ENCODE results near the gene RAB4B.

The RAB4B gene

DNA sequence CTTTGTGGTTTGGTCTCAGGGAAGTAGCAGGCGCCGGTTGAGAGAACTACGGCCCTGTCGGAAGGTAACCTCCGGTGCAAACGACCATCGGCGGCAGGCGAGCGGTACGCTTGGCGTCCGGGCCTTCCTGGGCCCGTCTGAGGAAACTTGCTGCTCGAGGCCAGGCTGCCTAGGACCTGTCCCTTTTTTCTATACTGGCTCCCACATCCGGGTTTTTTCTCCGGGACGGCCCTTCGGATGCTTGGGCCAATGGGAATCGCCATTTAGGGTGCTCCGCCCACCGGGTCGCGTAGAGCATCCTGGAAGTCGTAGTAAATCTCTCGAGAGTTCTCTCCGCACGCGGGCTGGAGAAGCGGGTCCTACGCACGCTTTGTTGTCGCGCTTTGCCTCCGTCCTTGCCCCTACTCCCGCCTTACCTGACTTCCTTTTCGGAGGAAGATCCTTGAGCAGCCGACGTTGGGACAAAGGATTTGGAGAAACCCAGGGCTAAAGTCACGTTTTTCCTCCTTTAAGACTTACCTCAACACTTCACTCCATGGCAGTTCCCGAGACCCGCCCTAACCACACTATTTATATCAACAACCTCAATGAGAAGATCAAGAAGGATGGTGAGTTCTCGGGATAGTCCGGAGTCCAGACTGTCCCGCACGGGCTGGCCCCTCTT lies 27.0 kb upstream of the RAB4B start, which contains the start of gene SNRPA:
Gene SNRPA (plus strand): TSS at position 330 of the 664 bp plus-strand sequence. CDS start 206 bp downstream, at position 536.
- H3K36me3 ChIP-seq (ENCODE audit: control insufficient read depth, insufficient read depth, low read length), result peaks cover 14% of the 10 kb centered on the region
- WGBS, 2 experiments, result 0% methylated on average over 46 of the region's 46 CpGs
- H3K4me1 ChIP-seq (ENCODE audit: control insufficient read depth, insufficient read depth, low read length), result peaks cover 15% of the 10 kb centered on the region
- H3K27ac ChIP-seq (ENCODE audit: insufficient read depth, low read depth, low read length, poor library complexity, severe bottlenecking), result peak within 1 kb of the TSS; percentile 88
- H3K9me3 ChIP-seq (ENCODE audit: control insufficient read depth, low read length), result no peaks in the 10 kb centered on the region
- H3K4me3 ChIP-seq (ENCODE audit: insufficient read depth, low read depth, low read length), result peak within 1 kb of the TSS; percentile 94
- H3K27me3 ChIP-seq (ENCODE audit: control insufficient read depth, insufficient read depth, low read length, poor library complexity, severe bottlenecking), result no peaks in the 10 kb centered on the region

DNA sequence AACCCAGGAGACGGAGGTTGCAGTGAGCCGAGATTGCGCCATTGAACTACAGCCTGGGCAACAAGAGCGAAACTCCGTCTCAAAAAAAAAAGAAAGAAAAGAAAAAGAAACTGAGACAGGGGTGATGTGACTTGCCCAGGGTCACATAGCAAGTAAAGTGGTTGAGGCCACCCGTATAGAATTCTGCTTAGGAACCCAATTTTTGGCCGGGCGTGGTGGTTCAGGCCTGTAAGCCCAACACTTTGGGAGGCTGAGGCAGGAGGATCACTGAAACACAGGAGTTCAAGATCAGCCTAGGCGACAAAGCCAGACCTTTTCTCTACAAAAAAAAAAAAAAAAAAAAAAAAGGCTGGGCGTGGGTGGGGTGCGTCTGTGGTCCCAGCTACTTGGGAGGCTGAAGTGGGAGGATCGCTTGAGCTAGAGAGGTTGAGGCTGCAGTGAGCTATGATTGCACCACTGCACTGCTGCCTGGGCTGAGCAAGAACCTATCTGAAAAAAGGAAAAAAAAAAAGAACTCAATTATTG lies 25.7 kb upstream of the RAB4B start:
- WGBS, 2 experiments, result 77 to 78% methylated on average over 11 to 12 of the region's 12 CpGs
- H3K27ac ChIP-seq (ENCODE audit: insufficient read depth, low read depth, low read length, poor library complexity, severe bottlenecking), result no peak overlapping the region
- peaks cover 15% of the 10 kb centered on the region for H3K4me1 ChIP-seq (ENCODE audit: control insufficient read depth, insufficient read depth, low read length)
- H3K27me3 ChIP-seq (ENCODE audit: control insufficient read depth, insufficient read depth, low read length, poor library complexity, severe bottlenecking), result no peaks in the 10 kb centered on the region
- H3K36me3 ChIP-seq (ENCODE audit: control insufficient read depth, insufficient read depth, low read length), result peaks cover 20% of the 10 kb centered on the region
- no peaks in the 10 kb centered on the region for H3K9me3 ChIP-seq (ENCODE audit: control insufficient read depth, low read length)
- peak overlapping the region; percentile 94 for H3K4me3 ChIP-seq (ENCODE audit: insufficient read depth, low read depth, low read length)

DNA sequence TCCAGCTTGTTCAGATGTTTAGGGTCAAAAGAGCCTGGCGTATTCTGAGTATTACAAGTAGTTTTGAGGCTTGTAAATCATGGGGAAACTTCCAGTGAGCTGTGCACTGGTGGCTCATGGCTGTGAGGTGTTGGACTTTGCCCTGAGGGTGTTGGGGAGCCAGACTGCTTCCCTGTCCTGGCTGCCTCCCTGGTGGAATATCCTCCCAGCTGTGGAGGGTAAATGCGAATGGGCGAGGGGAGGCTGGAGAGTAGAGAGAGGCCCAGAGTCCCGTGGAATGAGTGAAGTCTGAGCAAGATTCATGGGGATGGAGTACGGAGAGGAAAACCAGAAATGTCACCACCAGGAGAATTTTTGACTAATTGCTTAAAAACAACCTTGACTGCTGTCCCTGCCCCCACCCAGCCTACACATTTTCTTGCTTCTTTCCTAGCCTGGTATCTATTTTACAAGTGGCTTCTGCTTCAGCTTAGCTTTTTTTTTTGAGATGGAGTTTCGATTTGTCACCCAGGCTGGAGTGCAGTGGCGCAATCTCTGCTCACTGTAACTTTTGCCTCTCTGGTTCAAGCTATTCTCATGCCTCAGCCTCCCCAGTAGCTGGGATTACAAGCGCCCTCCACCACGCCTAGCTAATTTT lies 23.3 kb upstream of the RAB4B start:
- H3K4me3 ChIP-seq (ENCODE audit: insufficient read depth, low read depth, low read length), result no peak overlapping the region
- H3K4me1 ChIP-seq (ENCODE audit: control insufficient read depth, insufficient read depth, low read length), result peaks cover 7% of the 10 kb centered on the region
- no peak overlapping the region for H3K27ac ChIP-seq (ENCODE audit: insufficient read depth, low read depth, low read length, poor library complexity, severe bottlenecking)
- peaks cover 39% of the 10 kb centered on the region for H3K36me3 ChIP-seq (ENCODE audit: control insufficient read depth, insufficient read depth, low read length)
- no peaks in the 10 kb centered on the region for H3K27me3 ChIP-seq (ENCODE audit: control insufficient read depth, insufficient read depth, low read length, poor library complexity, severe bottlenecking)
- WGBS, 2 experiments, result 94% methylated on average over 9 of the region's 9 CpGs
- H3K9me3 ChIP-seq (ENCODE audit: control insufficient read depth, low read length), result no peaks in the 10 kb centered on the region

DNA sequence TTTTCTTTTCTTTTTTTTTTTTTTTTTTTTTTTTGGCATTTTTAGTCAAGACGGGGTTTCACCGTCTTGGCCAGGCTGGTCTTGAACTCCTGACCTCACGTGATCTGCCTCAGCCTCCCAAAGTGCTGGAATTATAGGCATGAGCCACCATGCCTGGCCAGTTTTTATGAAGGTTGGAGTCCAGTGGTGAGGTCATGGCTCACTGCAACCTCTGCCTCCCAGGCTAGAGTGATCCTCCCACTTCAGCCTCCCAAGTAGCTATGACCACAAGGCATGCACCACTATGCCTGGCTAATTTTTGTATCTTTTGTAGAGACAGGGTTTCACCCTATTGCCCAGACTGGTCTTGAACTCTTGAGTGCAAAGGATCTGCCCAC lies 22.8 kb upstream of the RAB4B start:
- H3K27ac ChIP-seq (ENCODE audit: insufficient read depth, low read depth, low read length, poor library complexity, severe bottlenecking), result no peak overlapping the region
- 94 to 95% methylated on average over 3 of the region's 3 CpGs for WGBS, 2 experiments
- H3K36me3 ChIP-seq (ENCODE audit: control insufficient read depth, insufficient read depth, low read length), result peaks cover 44% of the 10 kb centered on the region

DNA sequence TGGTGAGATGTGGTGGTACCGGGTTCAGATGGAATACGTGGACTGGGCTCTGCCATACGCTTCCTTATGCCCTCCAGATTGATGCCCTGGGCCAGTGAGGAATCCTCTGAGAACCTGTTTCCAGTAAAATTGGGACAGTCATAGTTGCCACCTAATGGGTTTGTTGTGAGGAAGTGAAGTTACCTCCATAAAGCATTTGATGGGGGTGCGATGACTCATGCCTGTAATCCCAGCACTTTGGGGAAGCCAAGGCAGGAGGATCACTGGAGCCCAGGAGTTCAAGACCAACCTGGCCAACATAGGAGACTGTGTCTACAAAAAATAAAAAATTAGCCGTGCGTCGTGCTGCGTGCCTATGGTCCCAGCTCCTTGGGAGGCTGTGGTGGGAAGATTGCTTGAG lies 22.3 kb upstream of the RAB4B start:
- Histone ChIP-seq H3K36me3 (ENCODE audit: control insufficient read depth, insufficient read depth, low read length) (peaks cover 50% of the 10 kb centered on the region), H3K4me1 (ENCODE audit: control insufficient read depth, insufficient read depth, low read length) (peaks cover 6% of the 10 kb centered on the region), H3K27ac (ENCODE audit: insufficient read depth, low read depth, low read length, poor library complexity, severe bottlenecking) (no peak overlapping the region), H3K9me3 (ENCODE audit: control insufficient read depth, low read length) (no peaks in the 10 kb centered on the region), H3K27me3 (ENCODE audit: control insufficient read depth, insufficient read depth, low read length, poor library complexity, severe bottlenecking) (no peaks in the 10 kb centered on the region), H3K4me3 (ENCODE audit: insufficient read depth, low read depth, low read length) (no peak overlapping the region)
- WGBS, 2 experiments, result 96 to 98% methylated on average over 8 of the region's 8 CpGs

More for the DNA sequence above, 22.8 kb upstream of the RAB4B start:
- H3K4me1 ChIP-seq (ENCODE audit: control insufficient read depth, insufficient read depth, low read length), result peaks cover 6% of the 10 kb centered on the region
- no peaks in the 10 kb centered on the region for H3K27me3 ChIP-seq (ENCODE audit: control insufficient read depth, insufficient read depth, low read length, poor library complexity, severe bottlenecking)
- H3K9me3 ChIP-seq (ENCODE audit: control insufficient read depth, low read length), result no peaks in the 10 kb centered on the region
- no peak overlapping the region for H3K4me3 ChIP-seq (ENCODE audit: insufficient read depth, low read depth, low read length)

DNA sequence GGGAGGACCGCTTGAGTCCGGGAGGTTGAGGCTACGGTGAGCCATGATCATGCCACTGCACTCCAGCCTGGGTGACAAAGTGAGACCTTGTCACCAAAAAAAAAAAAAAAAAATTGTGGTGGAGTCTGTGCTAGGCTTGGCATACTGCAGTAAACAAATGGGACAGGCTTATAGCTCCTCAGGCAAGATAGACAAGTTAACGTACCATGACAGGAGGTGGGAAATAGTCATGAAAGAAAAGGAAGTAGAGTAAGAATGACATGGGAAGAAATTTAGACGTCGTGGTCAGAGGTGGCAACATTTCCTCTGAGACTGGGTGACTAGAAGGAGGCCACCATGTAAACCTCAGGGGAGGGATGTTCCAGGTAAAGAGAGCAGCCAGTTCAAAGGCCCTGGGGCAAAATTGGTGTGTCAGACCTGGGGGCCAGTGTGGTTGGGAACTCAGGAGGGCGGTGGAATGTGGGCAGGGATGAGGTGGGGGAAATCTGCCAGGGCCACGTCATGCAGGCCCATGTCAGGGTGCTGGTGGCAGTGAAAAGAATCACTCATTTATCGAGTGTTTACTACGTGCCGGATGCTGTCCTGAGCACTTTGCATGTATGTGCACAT lies 21.4 kb upstream of the RAB4B start:
- peaks cover 6% of the 10 kb centered on the region for H3K4me1 ChIP-seq (ENCODE audit: control insufficient read depth, insufficient read depth, low read length)
- no peak overlapping the region for H3K4me3 ChIP-seq (ENCODE audit: insufficient read depth, low read depth, low read length)
- peaks cover 55% of the 10 kb centered on the region for H3K36me3 ChIP-seq (ENCODE audit: control insufficient read depth, insufficient read depth, low read length)
- 95 to 96% methylated on average over 10 of the region's 11 CpGs for WGBS, 2 experiments
- no peak overlapping the region for H3K27ac ChIP-seq (ENCODE audit: insufficient read depth, low read depth, low read length, poor library complexity, severe bottlenecking)
- no peaks in the 10 kb centered on the region for H3K27me3 ChIP-seq (ENCODE audit: control insufficient read depth, insufficient read depth, low read length, poor library complexity, severe bottlenecking)
- no peaks in the 10 kb centered on the region for H3K9me3 ChIP-seq (ENCODE audit: control insufficient read depth, low read length)

DNA sequence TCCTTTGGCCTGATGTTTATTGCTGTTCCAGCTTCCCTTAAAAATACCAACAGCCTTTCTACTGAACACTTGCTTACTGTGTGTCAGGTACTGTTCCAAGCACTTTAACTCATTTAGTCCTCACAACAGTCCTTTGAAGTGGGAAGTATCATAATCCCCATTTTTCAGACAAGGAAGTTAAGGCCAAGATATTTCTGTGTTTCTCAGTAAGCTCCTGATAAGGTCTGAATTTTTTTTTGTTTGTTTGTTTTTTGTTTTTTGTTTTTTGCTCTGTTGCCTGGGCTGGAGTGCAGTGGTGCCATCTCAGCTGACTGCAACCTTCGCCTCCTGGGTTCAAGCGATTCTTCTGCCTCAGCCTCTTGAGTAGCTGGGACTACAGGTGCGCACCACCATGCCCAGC lies 19.6 kb upstream of the RAB4B start:
- Histone ChIP-seq H3K27ac (ENCODE audit: insufficient read depth, low read depth, low read length, poor library complexity, severe bottlenecking) (no peak overlapping the region), H3K9me3 (ENCODE audit: control insufficient read depth, low read length) (no peaks in the 10 kb centered on the region), H3K4me3 (ENCODE audit: insufficient read depth, low read depth, low read length) (no peak overlapping the region), H3K4me1 (ENCODE audit: control insufficient read depth, insufficient read depth, low read length) (peaks cover 6% of the 10 kb centered on the region), H3K27me3 (ENCODE audit: control insufficient read depth, insufficient read depth, low read length, poor library complexity, severe bottlenecking) (no peaks in the 10 kb centered on the region), H3K36me3 (ENCODE audit: control insufficient read depth, insufficient read depth, low read length) (peaks cover 70% of the 10 kb centered on the region)
- 91 to 100% methylated on average over 3 of the region's 3 CpGs for WGBS, 2 experiments

DNA sequence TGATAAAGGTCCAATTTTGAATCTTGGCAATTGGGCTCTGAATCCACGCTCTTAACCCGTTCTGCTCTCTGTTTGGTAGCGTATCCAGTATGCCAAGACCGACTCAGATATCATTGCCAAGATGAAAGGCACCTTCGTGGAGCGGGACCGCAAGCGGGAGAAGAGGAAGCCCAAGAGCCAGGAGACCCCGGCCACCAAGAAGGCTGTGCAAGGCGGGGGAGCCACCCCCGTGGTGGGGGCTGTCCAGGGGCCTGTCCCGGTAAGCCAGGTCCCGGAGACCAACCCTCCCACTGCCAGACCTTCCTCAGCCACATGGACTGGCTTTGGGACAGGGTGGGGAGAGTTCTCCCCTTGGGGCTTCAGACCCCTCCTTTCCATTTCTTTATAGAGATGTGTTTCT lies 18.7 kb upstream of the RAB4B start:
- Histone ChIP-seq H3K27ac (ENCODE audit: insufficient read depth, low read depth, low read length, poor library complexity, severe bottlenecking) (no peak overlapping the region), H3K36me3 (ENCODE audit: control insufficient read depth, insufficient read depth, low read length) (peaks cover 72% of the 10 kb centered on the region), H3K27me3 (ENCODE audit: control insufficient read depth, insufficient read depth, low read length, poor library complexity, severe bottlenecking) (no peaks in the 10 kb centered on the region), H3K4me3 (ENCODE audit: insufficient read depth, low read depth, low read length) (no peak overlapping the region), H3K9me3 (ENCODE audit: control insufficient read depth, low read length) (no peaks in the 10 kb centered on the region), H3K4me1 (ENCODE audit: control insufficient read depth, insufficient read depth, low read length) (peaks cover 5% of the 10 kb centered on the region)
- 95 to 96% methylated on average over 13 of the region's 13 CpGs for WGBS, 2 experiments

DNA sequence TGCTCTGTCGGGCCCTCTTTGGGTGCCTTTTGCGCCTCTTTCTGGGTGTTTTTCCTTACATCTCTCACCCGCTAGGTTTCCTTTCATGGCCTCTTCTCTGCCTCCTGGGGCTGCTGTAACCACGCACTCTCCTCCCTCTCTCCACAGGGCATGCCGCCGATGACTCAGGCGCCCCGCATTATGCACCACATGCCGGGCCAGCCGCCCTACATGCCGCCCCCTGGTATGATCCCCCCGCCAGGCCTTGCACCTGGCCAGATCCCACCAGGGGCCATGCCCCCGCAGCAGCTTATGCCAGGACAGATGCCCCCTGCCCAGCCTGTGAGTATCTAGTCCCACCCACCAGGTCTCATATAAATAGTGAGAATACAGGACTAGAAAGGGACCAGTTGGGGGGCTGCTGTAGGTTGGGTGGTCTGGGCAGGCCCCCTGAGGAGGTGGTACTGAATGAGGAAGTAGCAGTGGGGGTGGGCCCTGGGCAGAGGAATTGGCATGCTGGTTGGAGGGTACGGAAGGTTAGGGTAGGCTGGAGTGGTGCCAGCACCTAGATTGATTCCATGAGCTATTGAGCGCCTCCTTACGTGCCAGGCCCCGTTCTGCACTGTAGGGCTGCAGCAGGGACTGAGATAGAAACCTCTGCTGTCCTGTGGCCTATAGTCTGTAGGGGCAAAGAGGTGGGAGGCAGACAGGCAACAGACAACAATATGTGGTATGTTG lies 15.1 kb upstream of the RAB4B start:
- Histone ChIP-seq H3K4me1 (ENCODE audit: control insufficient read depth, insufficient read depth, low read length) (no peaks in the 10 kb centered on the region), H3K27me3 (ENCODE audit: control insufficient read depth, insufficient read depth, low read length, poor library complexity, severe bottlenecking) (no peaks in the 10 kb centered on the region), H3K4me3 (ENCODE audit: insufficient read depth, low read depth, low read length) (no peak overlapping the region), H3K27ac (ENCODE audit: insufficient read depth, low read depth, low read length, poor library complexity, severe bottlenecking) (no peak overlapping the region), H3K9me3 (ENCODE audit: control insufficient read depth, low read length) (no peaks in the 10 kb centered on the region), H3K36me3 (ENCODE audit: control insufficient read depth, insufficient read depth, low read length) (peaks cover 77% of the 10 kb centered on the region)
- WGBS, 2 experiments, result 92 to 96% methylated on average over 16 to 17 of the region's 17 CpGs

DNA sequence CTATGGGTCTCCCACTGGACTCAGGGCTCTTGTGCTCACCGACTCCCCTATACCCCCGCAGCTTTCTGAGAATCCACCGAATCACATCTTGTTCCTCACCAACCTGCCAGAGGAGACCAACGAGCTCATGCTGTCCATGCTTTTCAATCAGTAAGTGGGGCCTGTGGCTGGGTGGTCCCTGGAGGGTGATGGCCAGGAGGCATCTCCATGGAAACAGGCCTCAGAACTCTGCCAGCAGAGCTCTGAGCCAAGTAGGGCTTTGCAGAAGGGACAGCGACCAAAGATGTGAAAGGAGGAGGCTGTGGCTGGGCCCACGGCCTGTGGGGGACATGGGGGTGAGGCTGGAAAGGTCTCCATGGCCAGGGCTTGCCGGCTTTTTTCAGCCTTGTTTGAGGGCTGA lies 14.5 kb upstream of the RAB4B start:
- H3K27ac ChIP-seq (ENCODE audit: insufficient read depth, low read depth, low read length, poor library complexity, severe bottlenecking), result no peak overlapping the region
- peaks cover 72% of the 10 kb centered on the region for H3K36me3 ChIP-seq (ENCODE audit: control insufficient read depth, insufficient read depth, low read length)
- H3K4me3 ChIP-seq (ENCODE audit: insufficient read depth, low read depth, low read length), result no peak overlapping the region
- H3K27me3 ChIP-seq (ENCODE audit: control insufficient read depth, insufficient read depth, low read length, poor library complexity, severe bottlenecking), result no peaks in the 10 kb centered on the region
- H3K9me3 ChIP-seq (ENCODE audit: control insufficient read depth, low read length), result no peaks in the 10 kb centered on the region
- WGBS, 2 experiments, result 94 to 95% methylated on average over 7 of the region's 7 CpGs
- no peaks in the 10 kb centered on the region for H3K4me1 ChIP-seq (ENCODE audit: control insufficient read depth, insufficient read depth, low read length)

Measured in ectodermal cell (in vitro differentiated cells).